SK-N-MC (cell line): ENCODE data around the gene SH3BP5L.
"Not testable (repeated sequence)": the region's sequence is repeated elsewhere in the genome, so short reads cannot be mapped to it uniquely, and the experiment has no call there.

Experiments
- DNase-seq: peaks from one replicate; pipeline ENCODE4 v3.0.0-alpha.2; 2011; ENCODE audit warnings: low read depth, low spot score
- H3K27ac ChIP-seq: fragments of 200-600 bp; sonication (generic); 2 replicates; pipeline ENCODE4 v1.5.1; 2016; ENCODE audit warnings: mixed run types
- H3K36me3 ChIP-seq: fragments of 200-600 bp; sonication (generic); 2 replicates; pipeline ENCODE4 v1.6.1; 2017; ENCODE audit warnings: antibody characterized with exemption, low read length, mixed read lengths; ENCODE audit not compliant: insufficient read depth
- H3K4me3 ChIP-seq: fragments of 200-600 bp; sonication (generic); 2 replicates; pipeline ENCODE4 v1.5.1; 2016
- H3K9ac ChIP-seq: fragments of 200-600 bp; sonication (generic); 2 replicates; pipeline ENCODE4 v1.8.0; 2017; ENCODE audit warnings: mixed run types, mixed read lengths; ENCODE audit not compliant: insufficient read length
- H3K9me3 ChIP-seq: fragments of 200-600 bp; sonication (generic); 2 replicates; pipeline ENCODE4 v1.6.1; 2017; ENCODE audit warnings: low read depth, mild to moderate bottlenecking, antibody characterized with exemption, low read length, moderate library complexity, mixed read lengths
- EZH2 ChIP-seq: fragments of 200-600 bp; sonication (generic); IDR thresholded peaks from one replicate; pipeline ENCODE4 v1.6.1; 2017; ENCODE audit warnings: antibody characterized with exemption
- FOXP2 ChIP-seq: optimal IDR thresholded peaks from 2 replicates; pipeline ENCODE3; 2011; ENCODE audit warnings: mild to moderate bottlenecking, moderate library complexity; ENCODE audit not compliant: insufficient read depth; ENCODE audit errors: extremely low read length, control extremely low read depth
- POLR2AphosphoS5 ChIP-seq: IDR thresholded peaks from 2 replicates; pipeline ENCODE4 v1.6.1; 2012; ENCODE audit warnings: mild to moderate bottlenecking, low read depth, low read length, borderline replicate concordance

SH3BP5L gene

GRCh38 chr1:248837781-248838356, 12.2 kb upstream of the SH3BP5L start, which contains the start of gene ZNF672:
Gene ZNF672, plus strand, starts transcription at chr1:248838224. Its CDS starts 9,051 bp downstream, at chr1:248847275.
- no peak within 1 kb of the TSS for H3K27ac ChIP-seq
- DNase-seq, result peak; percentile 52
- peak; percentile 93 for TF ChIP-seq POLR2AphosphoS5
- TF ChIP-seq EZH2, result no peak
- H3K4me3 ChIP-seq, result peak within 1 kb of the TSS; percentile 90
- H3K9ac ChIP-seq, result peak within 1 kb of the TSS; percentile 77
- no peaks in the 10 kb centered on the region for H3K9me3 ChIP-seq
- no peaks in the 10 kb centered on the region for H3K36me3 ChIP-seq

GRCh38 chr1:248837045-248837780, 11.5 kb upstream of the SH3BP5L start:
- peak overlapping the region; percentile 72 for H3K9ac ChIP-seq
- no peaks in the 10 kb centered on the region for H3K9me3 ChIP-seq
- no peaks in the 10 kb centered on the region for H3K36me3 ChIP-seq
- DNase-seq, result no peak
- peak overlapping the region; percentile 90 for H3K4me3 ChIP-seq
- no peak overlapping the region for H3K27ac ChIP-seq
- TF ChIP-seq EZH2, result no peak
- TF ChIP-seq FOXP2, result no peak
- no peak for TF ChIP-seq POLR2AphosphoS5

- Histone ChIP-seq H3K36me3 (no peaks in the 10 kb centered on the region), H3K4me3 (no peak overlapping the region), H3K9me3 (no peaks in the 10 kb centered on the region), H3K9ac (no peak overlapping the region), H3K27ac (no peak overlapping the region)
- TF ChIP-seq EZH2 (no peak), FOXP2 (no peak), POLR2AphosphoS5 (no peak)
- no peak for DNase-seq
Measured at GRCh38 chr1:248834343-248834940, 8.7 kb upstream of the SH3BP5L start.

- Histone ChIP-seq H3K4me3 (no peak overlapping the region), H3K9me3 (no peaks in the 10 kb centered on the region), H3K9ac (no peak overlapping the region), H3K36me3 (no peaks in the 10 kb centered on the region), H3K27ac (no peak overlapping the region)
- TF ChIP-seq FOXP2 (no peak), EZH2 (no peak), POLR2AphosphoS5 (no peak)
- no peak for DNase-seq
Measured at GRCh38 chr1:248831842-248832241, 6.1 kb upstream of the SH3BP5L start.

GRCh38 chr1:248830718-248831017, 5.0 kb upstream of the SH3BP5L start:
- not testable (repeated sequence) for H3K4me3 ChIP-seq, DNase-seq, H3K9me3 ChIP-seq, H3K9ac ChIP-seq, H3K27ac ChIP-seq, H3K36me3 ChIP-seq

GRCh38 chr1:248828845-248829244, 3.1 kb upstream of the SH3BP5L start:
- Histone ChIP-seq H3K9me3 (no peaks in the 10 kb centered on the region), H3K27ac (no peak overlapping the region), H3K4me3 (no peak overlapping the region), H3K36me3 (peaks cover 7% of the 10 kb centered on the region; the same call in 1 of the 2 replicates), H3K9ac (no peak overlapping the region)
- no peak for TF ChIP-seq POLR2AphosphoS5
- no peak for TF ChIP-seq FOXP2
- TF ChIP-seq EZH2, result no peak
- DNase-seq, result no peak

GRCh38 chr1:248825573-248825908, 174 bp downstream of the SH3BP5L start:
- peak overlapping the region; percentile 99 for H3K4me3 ChIP-seq
- H3K9ac ChIP-seq, result peak overlapping the region; percentile 99
- peak overlapping the region; percentile 98 for H3K27ac ChIP-seq
- H3K9me3 ChIP-seq, result no peaks in the 10 kb centered on the region
- DNase-seq, result no peak
- TF ChIP-seq EZH2 (no peak), POLR2AphosphoS5 (peak; percentile 74)
- H3K36me3 ChIP-seq, result peaks cover 19% of the 10 kb centered on the region

GRCh38 chr1:248825136-248825535, 579 bp downstream of the SH3BP5L start:
- Histone ChIP-seq H3K9me3 (no peaks in the 10 kb centered on the region), H3K27ac (no peak overlapping the region), H3K9ac (peak overlapping the region; percentile 99), H3K4me3 (peak overlapping the region; percentile 99), H3K36me3 (peaks cover 22% of the 10 kb centered on the region)
- DNase-seq, result no peak
- no peak for TF ChIP-seq POLR2AphosphoS5
- TF ChIP-seq FOXP2, result no peak
- TF ChIP-seq EZH2, result no peak

- H3K4me3 ChIP-seq, result peak overlapping the region; percentile 99
- no peak overlapping the region for H3K27ac ChIP-seq
- peaks cover 24% of the 10 kb centered on the region for H3K36me3 ChIP-seq
Measured at GRCh38 chr1:248824701-248825100, 1.0 kb downstream of the SH3BP5L start.

More at GRCh38 chr1:248824701-248825100, 1.0 kb downstream of the SH3BP5L start:
- no peaks in the 10 kb centered on the region for H3K9me3 ChIP-seq
- H3K9ac ChIP-seq, result peak overlapping the region; percentile 99
- TF ChIP-seq FOXP2 (no peak), POLR2AphosphoS5 (no peak), EZH2 (no peak)
- no peak for DNase-seq
